ENCODE data around the gene KLHL41.

Gene KLHL41

GRCh38 chr2:169509298-169509885 lies at the start of gene KLHL41:
Gene KLHL41 (plus strand): TSS chr2:169509702. CDS start chr2:169509779, 77 bp downstream.
- no peak within 1 kb of the TSS for H3K27ac Mint-ChIP-seq
- H3K4me3 Mint-ChIP-seq: no peak within 1 kb of the TSS
- H3K4me1 Mint-ChIP-seq: peaks cover 8% of the 10 kb centered on the region
- no peaks in the 10 kb centered on the region for H3K9me3 Mint-ChIP-seq
- no peak for DNase-seq
- ATAC-seq: no peak
- H3K27me3 Mint-ChIP-seq: no peaks in the 10 kb centered on the region
- H3K36me3 Mint-ChIP-seq (ENCODE audit: low read depth): peaks cover under 1% of the 10 kb centered on the region

- no peak overlapping the region for H3K27ac Mint-ChIP-seq
- H3K4me3 Mint-ChIP-seq: no peak overlapping the region
- ATAC-seq (no peak), DNase-seq (no peak)
- H3K36me3 Mint-ChIP-seq (ENCODE audit: low read depth): no peaks in the 10 kb centered on the region
- H3K9me3 Mint-ChIP-seq: no peaks in the 10 kb centered on the region
- H3K4me1 Mint-ChIP-seq: no peaks in the 10 kb centered on the region
- H3K27me3 Mint-ChIP-seq: peaks cover 2% of the 10 kb centered on the region
Observed at GRCh38 chr2:169461143-169461542, 48.4 kb upstream of the KLHL41 start.

DNA sequence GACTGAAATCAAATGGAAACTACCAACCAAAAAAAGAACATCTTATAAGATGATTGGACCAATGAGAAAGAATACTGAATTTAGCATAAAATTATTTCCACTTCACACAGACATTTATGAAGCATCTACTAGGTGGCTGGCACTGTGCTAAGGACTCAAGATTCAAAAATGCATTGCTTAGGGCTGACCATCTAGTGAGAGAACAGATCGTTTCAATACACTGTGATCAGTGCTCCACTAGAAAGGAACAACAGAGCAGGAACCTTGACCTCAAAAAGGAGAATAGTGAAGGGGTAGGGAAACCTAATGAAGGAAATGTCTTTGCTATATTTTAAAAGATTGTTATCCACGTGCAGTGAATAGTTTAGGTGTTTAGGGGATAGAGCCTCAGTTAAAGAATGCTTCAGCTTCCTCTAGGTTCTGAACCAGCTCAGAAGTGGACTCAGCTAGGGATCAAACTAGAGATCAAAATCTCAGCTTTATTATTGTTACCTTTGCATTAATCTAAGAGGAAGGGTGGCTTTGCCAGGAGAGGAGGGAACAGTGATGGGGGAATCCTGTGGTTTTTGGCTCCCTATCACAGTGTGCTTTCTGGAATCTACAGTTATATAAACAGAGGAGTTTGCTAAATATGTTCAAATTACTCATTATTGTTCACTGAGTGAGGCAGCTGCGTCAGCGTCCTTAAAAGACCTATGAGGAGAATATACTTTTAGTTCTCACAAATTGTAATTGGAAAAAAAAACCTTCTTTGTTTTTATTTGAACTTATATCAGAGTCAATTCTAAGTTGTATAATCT lies 46.4 kb upstream of the KLHL41 start:
- Mint-ChIP-seq H3K27ac (no peak overlapping the region), H3K36me3 (ENCODE audit: low read depth) (no peaks in the 10 kb centered on the region), H3K27me3 (no peaks in the 10 kb centered on the region), H3K4me1 (no peaks in the 10 kb centered on the region), H3K4me3 (no peak overlapping the region), H3K9me3 (no peaks in the 10 kb centered on the region)
- ATAC-seq: no peak
- no peak for DNase-seq

- H3K27me3 Mint-ChIP-seq: no peaks in the 10 kb centered on the region
- H3K27ac Mint-ChIP-seq: no peak overlapping the region
- DNase-seq (no peak), ATAC-seq (no peak)
- no peaks in the 10 kb centered on the region for H3K36me3 Mint-ChIP-seq (ENCODE audit: low read depth)
- H3K4me1 Mint-ChIP-seq: no peaks in the 10 kb centered on the region
- no peaks in the 10 kb centered on the region for H3K9me3 Mint-ChIP-seq
- no peak overlapping the region for H3K4me3 Mint-ChIP-seq
Observed at GRCh38 chr2:169464466-169464865, 45.0 kb upstream of the KLHL41 start.

DNA sequence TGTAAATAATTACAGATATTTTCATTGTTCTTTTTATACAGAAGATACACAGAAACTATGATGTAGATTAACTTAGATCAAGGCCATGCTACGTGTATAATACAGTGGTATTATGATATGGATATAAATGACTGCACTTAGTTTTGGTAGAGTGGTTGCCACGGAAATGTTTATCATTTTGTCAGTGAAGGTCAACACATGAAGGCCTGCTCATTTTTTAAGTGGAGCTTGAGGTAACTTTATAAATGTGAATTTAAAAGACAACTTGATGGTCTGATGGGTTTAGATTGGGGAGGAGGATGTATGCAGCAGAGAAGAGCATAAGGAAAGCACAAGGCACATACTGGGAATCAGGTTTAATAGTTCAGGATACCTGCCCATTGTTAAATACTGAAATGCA lies 44.6 kb upstream of the KLHL41 start:
- no peaks in the 10 kb centered on the region for H3K4me1 Mint-ChIP-seq
- no peaks in the 10 kb centered on the region for H3K36me3 Mint-ChIP-seq (ENCODE audit: low read depth)
- ATAC-seq (peak; percentile 53), DNase-seq (no peak)
- no peaks in the 10 kb centered on the region for H3K27me3 Mint-ChIP-seq
- H3K4me3 Mint-ChIP-seq: no peak overlapping the region
- no peak overlapping the region for H3K27ac Mint-ChIP-seq
- no peaks in the 10 kb centered on the region for H3K9me3 Mint-ChIP-seq

DNA sequence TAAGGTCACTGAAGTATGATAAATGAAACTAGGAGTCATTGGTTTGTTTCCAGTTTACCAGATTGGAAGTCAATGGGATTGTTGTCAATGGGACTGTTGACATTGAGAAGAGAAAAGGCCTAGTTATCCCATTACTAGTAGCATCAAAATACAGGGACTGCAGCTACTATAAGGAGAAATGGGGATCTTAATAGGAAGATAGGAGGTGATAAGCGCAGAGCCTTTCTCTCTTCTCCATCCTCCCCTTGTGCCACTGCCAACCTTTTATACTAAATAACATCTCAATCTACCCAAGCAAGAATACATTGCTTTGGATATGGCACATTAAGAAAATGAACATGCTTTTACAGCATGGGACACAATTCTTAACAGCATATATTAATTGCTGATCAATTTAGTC lies 40.7 kb upstream of the KLHL41 start:
- Mint-ChIP-seq H3K27me3 (no peaks in the 10 kb centered on the region), H3K4me3 (no peak overlapping the region), H3K4me1 (no peaks in the 10 kb centered on the region), H3K36me3 (ENCODE audit: low read depth) (no peaks in the 10 kb centered on the region), H3K9me3 (no peaks in the 10 kb centered on the region), H3K27ac (no peak overlapping the region)
- DNase-seq (no peak), ATAC-seq (peak; percentile 20)

DNA sequence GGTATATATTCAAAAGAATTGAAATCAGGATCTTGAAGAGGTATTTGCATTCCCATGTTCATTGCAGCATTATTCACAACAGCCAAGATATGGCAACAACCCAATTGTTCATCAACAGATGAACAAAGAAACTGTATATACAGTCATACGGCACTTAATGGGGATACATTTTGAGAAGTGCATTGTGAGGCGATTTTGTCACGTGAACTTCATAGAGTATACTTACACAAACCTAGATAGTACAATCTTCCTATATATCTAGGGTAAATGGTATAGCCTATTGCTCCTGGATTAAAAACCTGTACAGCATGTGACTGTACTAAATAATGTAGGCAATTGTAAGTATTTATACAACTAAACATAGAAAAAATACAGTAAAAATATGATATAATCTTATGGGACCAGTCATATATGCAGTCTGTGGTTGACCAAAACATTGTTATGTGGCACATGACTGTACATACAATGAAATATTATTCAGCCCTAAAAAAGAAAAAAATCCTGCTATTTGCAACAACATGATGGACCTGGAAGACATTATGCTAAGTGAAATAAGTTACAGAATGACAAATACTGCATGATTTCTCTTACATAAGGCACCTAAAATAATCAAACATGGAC lies 39.4 kb upstream of the KLHL41 start:
- DNase-seq (no peak), ATAC-seq (no peak)
- Mint-ChIP-seq H3K9me3 (no peaks in the 10 kb centered on the region), H3K36me3 (ENCODE audit: low read depth) (no peaks in the 10 kb centered on the region), H3K4me1 (no peaks in the 10 kb centered on the region), H3K4me3 (no peak overlapping the region), H3K27ac (no peak overlapping the region), H3K27me3 (no peaks in the 10 kb centered on the region)

DNA sequence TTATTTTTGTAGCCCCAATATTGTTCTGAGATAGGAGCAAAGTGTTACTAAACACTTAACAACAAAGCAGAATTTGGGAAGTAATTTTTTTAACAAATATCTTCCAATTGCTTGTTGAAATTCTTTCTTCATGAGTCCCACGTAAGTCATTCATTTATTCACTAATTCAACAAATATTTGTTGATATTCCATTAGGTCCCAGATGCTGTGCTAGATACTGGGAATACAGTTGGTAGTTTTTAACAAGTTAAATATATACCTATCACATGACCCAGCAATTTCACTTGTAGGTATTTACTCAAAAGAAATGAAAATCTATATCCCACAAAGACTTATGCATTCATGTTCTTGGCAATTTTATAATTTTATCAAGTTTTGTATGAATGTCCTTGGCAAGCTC lies 37.3 kb upstream of the KLHL41 start:
- Mint-ChIP-seq H3K27me3 (no peaks in the 10 kb centered on the region), H3K4me3 (no peak overlapping the region), H3K27ac (no peak overlapping the region), H3K36me3 (ENCODE audit: low read depth) (no peaks in the 10 kb centered on the region), H3K9me3 (no peaks in the 10 kb centered on the region), H3K4me1 (no peaks in the 10 kb centered on the region)
- no peak for ATAC-seq
- DNase-seq: no peak

- ATAC-seq: peak; percentile 37
- H3K4me1 Mint-ChIP-seq: peaks cover 18% of the 10 kb centered on the region
- H3K36me3 Mint-ChIP-seq (ENCODE audit: low read depth): no peaks in the 10 kb centered on the region
- H3K9me3 Mint-ChIP-seq: no peaks in the 10 kb centered on the region
- no peak overlapping the region for H3K4me3 Mint-ChIP-seq
- DNase-seq: no peak
- no peaks in the 10 kb centered on the region for H3K27me3 Mint-ChIP-seq
- no peak overlapping the region for H3K27ac Mint-ChIP-seq
Observed at GRCh38 chr2:169476459-169476858, 33.0 kb upstream of the KLHL41 start.

- H3K4me3 Mint-ChIP-seq: peak overlapping the region; percentile 51
- no peak for DNase-seq
- H3K27ac Mint-ChIP-seq: no peak overlapping the region
- H3K4me1 Mint-ChIP-seq: peaks cover 18% of the 10 kb centered on the region
- no peak for ATAC-seq
- no peaks in the 10 kb centered on the region for H3K9me3 Mint-ChIP-seq
- no peaks in the 10 kb centered on the region for H3K36me3 Mint-ChIP-seq (ENCODE audit: low read depth)
- H3K27me3 Mint-ChIP-seq: no peaks in the 10 kb centered on the region
Observed at GRCh38 chr2:169478339-169478738, 31.2 kb upstream of the KLHL41 start.

GRCh38 chr2:169478745-169479256 lies 30.7 kb upstream of the KLHL41 start:
- DNase-seq: no peak
- ATAC-seq: no peak
- Mint-ChIP-seq H3K4me3 (peak overlapping the region; percentile 88), H3K36me3 (ENCODE audit: low read depth) (no peaks in the 10 kb centered on the region), H3K27me3 (no peaks in the 10 kb centered on the region), H3K27ac (no peak overlapping the region), H3K9me3 (no peaks in the 10 kb centered on the region), H3K4me1 (peaks cover 18% of the 10 kb centered on the region)

GRCh38 chr2:169479257-169480078 lies 30.0 kb upstream of the KLHL41 start, which contains the start of gene BBS5:
Gene BBS5 (plus strand): TSS chr2:169479494. CDS start chr2:169479554, 60 bp downstream.
- peak within 1 kb of the TSS; percentile 88 for H3K4me3 Mint-ChIP-seq
- no peaks in the 10 kb centered on the region for H3K27me3 Mint-ChIP-seq
- ATAC-seq (peak; percentile 94), DNase-seq (peak; percentile 77)
- H3K9me3 Mint-ChIP-seq: no peaks in the 10 kb centered on the region
- H3K36me3 Mint-ChIP-seq (ENCODE audit: low read depth): no peaks in the 10 kb centered on the region
- H3K27ac Mint-ChIP-seq: peak within 1 kb of the TSS; percentile 48
- peaks cover 18% of the 10 kb centered on the region for H3K4me1 Mint-ChIP-seq

GRCh38 chr2:169480079-169480465 lies 29.4 kb upstream of the KLHL41 start:
- Mint-ChIP-seq H3K27me3 (no peaks in the 10 kb centered on the region), H3K36me3 (ENCODE audit: low read depth) (no peaks in the 10 kb centered on the region), H3K9me3 (no peaks in the 10 kb centered on the region), H3K4me1 (peaks cover 18% of the 10 kb centered on the region), H3K4me3 (peak overlapping the region; percentile 88), H3K27ac (no peak overlapping the region)
- ATAC-seq (no peak), DNase-seq (no peak)

DNA sequence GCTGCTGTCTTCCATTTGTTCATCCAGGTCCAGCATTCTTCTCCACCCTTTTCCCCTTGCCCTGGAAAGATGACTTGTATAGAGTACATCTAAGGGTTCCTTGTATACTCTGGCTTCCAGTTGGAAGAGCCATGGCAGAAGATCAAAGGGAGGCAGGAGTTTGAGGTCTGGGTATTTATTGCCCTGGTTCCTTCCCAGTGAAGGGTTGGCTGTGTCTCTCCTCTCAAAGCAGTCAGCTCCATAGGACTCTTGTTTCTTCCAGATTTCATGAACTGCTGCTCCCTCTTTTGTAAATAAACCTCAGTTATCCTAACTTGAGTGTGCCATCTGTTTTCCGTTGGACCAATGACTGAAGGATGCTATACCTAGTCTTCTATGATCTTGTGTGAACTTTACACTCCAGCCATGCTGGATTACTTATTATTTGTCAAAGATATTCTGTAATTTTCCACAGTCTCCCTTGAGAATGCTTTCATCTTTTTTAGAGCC lies 23.8 kb upstream of the KLHL41 start:
- peaks cover 5% of the 10 kb centered on the region for H3K36me3 Mint-ChIP-seq (ENCODE audit: low read depth)
- DNase-seq (no peak), ATAC-seq (no peak)
- no peak overlapping the region for H3K27ac Mint-ChIP-seq
- no peaks in the 10 kb centered on the region for H3K27me3 Mint-ChIP-seq
- H3K4me3 Mint-ChIP-seq: no peak overlapping the region
- H3K4me1 Mint-ChIP-seq: no peaks in the 10 kb centered on the region
- no peaks in the 10 kb centered on the region for H3K9me3 Mint-ChIP-seq

Data from activated naive CD8-positive, alpha-beta T cell treated with anti-CD3 and anti-CD28 coated beads, Interleukin-2, amount 50 U/mL, for 24 hours (primary cell).